Keratinocyte (primary cell): ENCODE measurements around the gene ALG6. TPM values are rescaled to one million over a fixed set of nuclear protein-coding genes. Genes with fewer than 3 reads are reported as not detected.

Experiments
- DNase-seq: peaks from one replicate; pipeline ENCODE4 v3.0.0-alpha.2; 2011; ENCODE audit warnings: low read depth, missing footprints, low spot score
- FAIRE-seq: peaks from 2 replicates; lab custom pipeline; 2011; peaks lifted over from hg19 to GRCh38; lab: Jason Lieb, UNC
- H2AFZ ChIP-seq: 2 replicates; pipeline ENCODE4 v1.6.0; 2012; ENCODE audit warnings: low read length, control low read depth, inconsistent platforms; ENCODE audit not compliant: control insufficient read depth
- H3K27ac ChIP-seq: 2 replicates; pipeline ENCODE4 v1.5.1; 2011; ENCODE audit warnings: low read length; ENCODE audit not compliant: control insufficient read depth, insufficient read depth
- H3K27me3 ChIP-seq: 3 replicates; pipeline ENCODE4 v1.6.0; 2011; ENCODE audit warnings: low read length; ENCODE audit not compliant: control insufficient read depth, insufficient read depth; ENCODE audit errors: extremely low read depth
- H3K36me3 ChIP-seq, 2 experiments: 2 replicates in 1 of 2; 3 replicates in 1 of 2; pipeline ENCODE4 v1.5.1; 2011; ENCODE audit warnings: low read length in 2 of 2, mild to moderate bottlenecking in 1 of 2; ENCODE audit not compliant: control insufficient read depth in 2 of 2, insufficient read depth in 2 of 2; ENCODE audit errors: extremely low read depth in 1 of 2
- H3K4me1 ChIP-seq: 3 replicates; pipeline ENCODE4 v1.5.1; 2011; ENCODE audit warnings: low read length; ENCODE audit not compliant: control insufficient read depth, insufficient read depth; ENCODE audit errors: extremely low read depth
- H3K4me2 ChIP-seq: 3 replicates; pipeline ENCODE4 v1.6.0; 2011; ENCODE audit warnings: low read depth, low read length; ENCODE audit not compliant: control insufficient read depth, insufficient read depth; ENCODE audit errors: extremely low read depth
- H3K4me3 ChIP-seq, 3 experiments: fragments of 200-600 bp in 1 of 3; sonication (generic) in 1 of 3; 2 replicates in 2 of 3; 3 replicates in 1 of 3; pipeline ENCODE4 v1.5.1; 2011 to 2016; ENCODE audit warnings: low read length in 3 of 3, mild to moderate bottlenecking in 3 of 3, control low read depth in 2 of 3, inconsistent platforms in 1 of 3, low read depth in 1 of 3, mixed read lengths in 1 of 3, mixed run types in 1 of 3, moderate library complexity in 1 of 3; ENCODE audit not compliant: control insufficient read depth in 2 of 3, insufficient read depth in 2 of 3; ENCODE audit errors: extremely low read depth in 1 of 3
- H3K79me2 ChIP-seq: 2 replicates; pipeline ENCODE4 v1.6.0; 2012; ENCODE audit warnings: low read length; ENCODE audit not compliant: control insufficient read depth, insufficient read depth
- H3K9ac ChIP-seq: 3 replicates; pipeline ENCODE4 v1.6.0; 2011; ENCODE audit warnings: low read length; ENCODE audit not compliant: control insufficient read depth, insufficient read depth; ENCODE audit errors: extremely low read depth
- H3K9me1 ChIP-seq: 3 replicates; pipeline ENCODE4 v1.6.0; 2011; ENCODE audit warnings: low read length; ENCODE audit not compliant: control insufficient read depth, insufficient read depth; ENCODE audit errors: extremely low read depth
- H3K9me3 ChIP-seq: 2 replicates; pipeline ENCODE4 v1.5.1; 2012; ENCODE audit warnings: low read depth, low read length; ENCODE audit not compliant: control insufficient read depth
- H4K20me1 ChIP-seq: 3 replicates; pipeline ENCODE4 v1.6.0; 2011; ENCODE audit warnings: low read length; ENCODE audit not compliant: control insufficient read depth, insufficient read depth; ENCODE audit errors: extremely low read depth
- CTCF ChIP-seq, 3 experiments: IDR thresholded peaks in 1 of 3; conservative IDR thresholded peaks in 1 of 3; optimal IDR thresholded peaks in 1 of 3; 2 replicates in 2 of 3; 3 replicates in 1 of 3; pipeline versions ENCODE3 to v1.5.1; 2011; ENCODE audit warnings: low read length in 3 of 3, mild to moderate bottlenecking in 3 of 3, moderate library complexity in 2 of 3, control low read depth in 1 of 3, inconsistent platforms in 1 of 3; ENCODE audit not compliant: insufficient read depth in 2 of 3; ENCODE audit errors: extremely low read depth in 1 of 3
- EZH2 ChIP-seq: IDR thresholded peaks from one replicate; pipeline ENCODE4 v1.6.1; 2012; ENCODE audit warnings: inconsistent platforms, mild to moderate bottlenecking, low read length, moderate library complexity
- dilution Hi-C: fragments of 300-500 bp; cut with MboI; formaldehyde crosslinking; loops from one replicate; pipeline ENCODE4 v1.7.0; 2020; ENCODE audit warnings: low sequenced_read_pairs; ENCODE audit not compliant: extremely low pct_ligation_motif_present
- polyA plus RNA-seq, 5 experiments: library from polyadenylated mRNA; depleted of rRNA in 3 of 5; stranded (reverse) in 3 of 5; stranded (forward) in 1 of 5; unstranded in 1 of 5; fragments of >200 nt; gene quantifications; 1 replicate in 1 of 5; 2 replicates in 3 of 5; 3 replicates in 1 of 5; pipeline versions ENCODE4 v1.2.1 to v1.2.3, GENCODE V29; 2011 to 2012; ENCODE audit warnings: missing spikeins in 2 of 5, low read depth in 1 of 5, low replicate concordance in 1 of 5
- small RNA-seq, 3 experiments: library from RNA; depleted of rRNA; stranded (forward); fragments of <200 nt; gene quantifications; one replicate each; pipeline ENCODE3, GENCODE V24; 2012; ENCODE audit warnings: low read depth in 3 of 3, low replicate concordance in 1 of 3; ENCODE audit not compliant: insufficient read length in 3 of 3

The ALG6 gene
- polyA plus RNA-seq, 1 donor (not counting 4 experiments of a cell fraction or from before 2014, with no cell fraction given): 20.5 TPM

GRCh38 chr1:63487336-63488065 is 120.1 kb downstream of the ALG6 start:
- no peak overlapping the region for H3K27ac ChIP-seq
- no peaks in the 10 kb centered on the region for H3K4me1 ChIP-seq
- H2AFZ ChIP-seq: no peak overlapping the region
- dilution Hi-C loops: no loop called here
- no peaks in the 10 kb centered on the region for H3K79me2 ChIP-seq
- TF ChIP-seq EZH2: no peak
- no peak for TF ChIP-seq CTCF (optimal IDR thresholded peaks at IDR 0.05 in 1 of 3, IDR thresholded peaks at IDR 0.05 in 1 of 3, conservative IDR thresholded peaks at IDR 0.05 in 1 of 3; ENCODE audit: extremely low read depth in 1 of 3, insufficient read depth in 2 of 3, low read length in 3 of 3)
- H3K36me3 ChIP-seq: no peaks in the 10 kb centered on the region
- H3K27me3 ChIP-seq: no peaks in the 10 kb centered on the region
- no peak for FAIRE-seq
- H3K9me1 ChIP-seq: no peaks in the 10 kb centered on the region
- DNase-seq: no peak
- H3K9me3 ChIP-seq: no peaks in the 10 kb centered on the region
- H3K4me2 ChIP-seq: no peak overlapping the region
- H3K9ac ChIP-seq: no peak overlapping the region
- H3K4me3 ChIP-seq: no peak overlapping the region
- no peaks in the 10 kb centered on the region for H4K20me1 ChIP-seq

Small RNAs within 50 kb of the gene (small RNA-seq; reads per million reads assigned to genes)
- 0 reads per million in 3 experiments for gene MIR6068
- gene RF00019: 0 reads per million in 3 experiments

Other genes with a start within 250 kb of the ALG6 start
- gene FOXD3, start 45.1 kb upstream of the ALG6 start, polyA plus RNA-seq: not detected in 3 replicates
- 6.9 to 19.5 TPM (median 10.0 TPM) in 3 replicates for gene ITGB3BP, start 155.6 kb downstream of the ALG6 start, polyA plus RNA-seq
- gene EFCAB7, start 155.9 kb downstream of the ALG6 start, polyA plus RNA-seq: 1.4 to 4.9 TPM (median 3.1 TPM) in 3 replicates
- 34.0 to 38.9 TPM (median 36.3 TPM) in 3 replicates for gene PGM1, start 225.8 kb downstream of the ALG6 start, polyA plus RNA-seq